B cell (primary cell): ENCODE results near the gene FFAR3. TPM values are rescaled to one million over a fixed set of nuclear protein-coding genes. Genes with fewer than 3 reads are reported as not detected.

Experiments used
- ATAC-seq: fragments of 200-7000 bp; cut with Tn5 transposase; one replicate; pipeline ENCODE4 v1.10.0; 2021; ENCODE audit warnings: low read depth, mild to moderate bottlenecking, moderate number of reproducible peaks, moderate library complexity
- CTCF ChIA-PET: fragments of 350-600 bp; sonication (Branson Sonifier 250); formaldehyde crosslinking; loops from one replicate; lab custom pipeline; 2021; ENCODE audit warnings: antibody characterized with exemption, inconsistent platforms; lab: Charles Lee
- POLR2A ChIA-PET: fragments of 350-600 bp; sonication (Branson Sonifier 250); formaldehyde crosslinking; loops from one replicate; lab custom pipeline; 2021; ENCODE audit warnings: antibody characterized with exemption; lab: Charles Lee
- DNase-seq: peaks from one replicate; pipeline ENCODE4 v3.0.0; 2013
- H2AFZ ChIP-seq: 2 replicates; pipeline ENCODE4 v1.6.1; 2012; ENCODE audit warnings: mild to moderate bottlenecking, low read depth, low read length; ENCODE audit not compliant: insufficient read depth, poor library complexity, severe bottlenecking
- H3K27ac ChIP-seq, 2 donors: 1 replicate in 1 of 2; 2 replicates in 1 of 2; pipeline ENCODE4 v1.5.1; 2012 to 2013; ENCODE audit warnings: low read length in 2 of 2, mild to moderate bottlenecking in 2 of 2, moderate library complexity in 1 of 2
- H3K27me3 ChIP-seq, 4 experiments: fragments of 200-600 bp in 1 of 4; sonication (generic) in 1 of 4; replicated peaks in 1 of 4; 1 replicate in 2 of 4; 2 replicates in 2 of 4; pipeline versions ENCODE4 v1.6.1 to v1.7.0; 2013 to 2016; ENCODE audit warnings: low read length in 3 of 4, mild to moderate bottlenecking in 2 of 4, mixed read lengths in 1 of 4, moderate library complexity in 1 of 4; ENCODE audit not compliant: insufficient read depth in 4 of 4, control insufficient read depth in 3 of 4; ENCODE audit errors: control extremely low read depth in 1 of 4
- H3K36me3 ChIP-seq, 2 experiments: replicated peaks in 1 of 2; 1 replicate in 1 of 2; 2 replicates in 1 of 2; pipeline versions ENCODE4 v1.6.1 to v1.7.1; 2013; ENCODE audit warnings: low read length in 1 of 2; ENCODE audit not compliant: insufficient read depth in 2 of 2, control insufficient read depth in 1 of 2; ENCODE audit errors: control extremely low read depth in 1 of 2, extremely low read depth in 1 of 2
- H3K4me1 ChIP-seq, 2 donors: fragments of 200-600 bp in 1 of 2; sonication (generic) in 1 of 2; 1 replicate in 1 of 2; 2 replicates in 1 of 2; pipeline versions ENCODE4 v1.5.1 to v1.6.1; 2013 to 2017; ENCODE audit warnings: low read length in 2 of 2; ENCODE audit not compliant: control insufficient read depth in 2 of 2, insufficient read depth in 2 of 2
- H3K4me2 ChIP-seq: replicated peaks from 2 replicates; pipeline ENCODE3; 2012; ENCODE audit warnings: mild to moderate bottlenecking, low read depth, low read length; ENCODE audit not compliant: poor library complexity, severe bottlenecking
- H3K4me3 ChIP-seq, 5 experiments: fragments of 200-600 bp in 1 of 5; sonication (generic) in 1 of 5; 1 replicate in 3 of 5; 2 replicates in 2 of 5; pipeline versions ENCODE4 v1.5.1 to v1.7.0; 2011 to 2016; ENCODE audit warnings: low read length in 4 of 5, mild to moderate bottlenecking in 4 of 5, low read depth in 2 of 5, control low read depth in 1 of 5, moderate library complexity in 1 of 5; ENCODE audit not compliant: insufficient read depth in 1 of 5; ENCODE audit errors: control extremely low read depth in 1 of 5, extremely low read depth in 1 of 5
- H3K79me2 ChIP-seq: fragments of 200-600 bp; sonication (generic); one replicate; pipeline ENCODE4 v1.6.0; 2016; ENCODE audit warnings: low read length; ENCODE audit not compliant: control insufficient read depth, insufficient read depth
- H3K9ac ChIP-seq: fragments of 200-600 bp; sonication (generic); 2 replicates; pipeline ENCODE4 v1.6.1; 2017; ENCODE audit warnings: mild to moderate bottlenecking, low read length, moderate library complexity
- H3K9me3 ChIP-seq, 3 donors: one replicate each; pipeline versions ENCODE4 v1.6.1 to v1.7.1; 2013; ENCODE audit warnings: low read length in 2 of 3; ENCODE audit not compliant: control insufficient read depth in 2 of 3, insufficient read depth in 1 of 3; ENCODE audit errors: control extremely low read depth in 1 of 3
- H4K20me1 ChIP-seq: 2 replicates; pipeline ENCODE4 v1.6.0; 2012; ENCODE audit warnings: mild to moderate bottlenecking, low read length; ENCODE audit not compliant: insufficient read depth, control insufficient read depth, poor library complexity, severe bottlenecking
- H3K27ac Mint-ChIP-seq: one replicate; pipeline ENCODE4 v1.8.0; 2021; ENCODE audit warnings: mixed read lengths
- H3K27me3 Mint-ChIP-seq: one replicate; pipeline ENCODE4 v1.8.0; 2021; ENCODE audit warnings: mixed read lengths
- H3K4me1 Mint-ChIP-seq: one replicate; pipeline ENCODE4 v1.8.0; 2021; ENCODE audit warnings: mixed read lengths
- H3K4me3 Mint-ChIP-seq: one replicate; pipeline ENCODE4 v1.8.0; 2021; ENCODE audit warnings: mixed read lengths
- H3K9me3 Mint-ChIP-seq: one replicate; pipeline ENCODE4 v1.8.0; 2022; ENCODE audit warnings: mixed read lengths; ENCODE audit not compliant: insufficient read depth
- CTCF ChIP-seq: fragments of 200-600 bp; IDR thresholded peaks from one replicate; pipeline ENCODE4 v1.8.0; 2022; ENCODE audit warnings: antibody characterized with exemption, mild to moderate bottlenecking
- EZH2 ChIP-seq: IDR thresholded peaks from 2 replicates; pipeline ENCODE4 v1.6.1; 2012; ENCODE audit warnings: borderline replicate concordance, low read depth, mild to moderate bottlenecking, moderate library complexity, low read length; ENCODE audit not compliant: insufficient read depth, poor library complexity, severe bottlenecking
- WGBS: methylation state at CpG from one replicate; pipeline ENCODE4 v1.1.5; 2013; ENCODE audit warnings: missing lambda C conversion rate; ENCODE audit not compliant: insufficient coverage; 5-methylcytosine and 5-hydroxymethylcytosine counted together
- intact Hi-C: fragments of 100-400 bp; cut with micrococcal nuclease; formaldehyde crosslinking; loops from one replicate; pipeline ENCODE4 v1.10.0; 2022
- polyA plus RNA-seq: library from polyadenylated mRNA; depleted of rRNA; stranded (reverse); fragments of >200 nt; gene quantifications from 2 replicates; pipeline ENCODE4 v1.2.3, GENCODE V29; 2012
- total RNA-seq, 2 donors: library from RNA; stranded (reverse); fragments of 120-200 nt in 1 of 2; gene quantifications; 1 replicate in 1 of 2; 2 replicates in 1 of 2; pipeline versions ENCODE4 v1.2.3 to v1.2.4, GENCODE V29; 2013 to 2022

The FFAR3 gene
- total and polyA plus RNA-seq, 2 donors (not counting 1 experiment from before 2014, with no cell fraction given) = 0.63 TPM; not detected in 1

- ChIA-PET POLR2A (no interaction called here), CTCF (interaction anchor here (1.6 kb wide), 1 partner anchor 86 kb away, joined by 3 read pairs; no protein-coding TSS in a partner anchor)
- H3K4me1 ChIP-seq = no peaks in the 10 kb centered on the region
- Mint-ChIP-seq H3K4me1 (no peaks in the 10 kb centered on the region), H3K27ac (no peak overlapping the region), H3K4me3 (no peak overlapping the region), H3K9me3 (peaks cover 2% of the 10 kb centered on the region), H3K27me3 (peaks cover 15% of the 10 kb centered on the region)
- no peak overlapping the region for H3K27ac ChIP-seq
- peaks cover 0 to 2% (median 0%) of the 10 kb centered on the region in 4 experiments for H3K27me3 ChIP-seq
- WGBS = 100% methylated on average over 2 of the region's 2 CpGs
- ATAC-seq (no peak), DNase-seq (no peak)
- H2AFZ ChIP-seq = no peak overlapping the region
- no peaks in the 10 kb centered on the region for H4K20me1 ChIP-seq
- no peaks in the 10 kb centered on the region for H3K36me3 ChIP-seq
- H3K9ac ChIP-seq = no peak overlapping the region
- TF ChIP-seq EZH2 = no peak
- no peak for TF ChIP-seq CTCF
- peaks cover 6 to 20% (median 12%) of the 10 kb centered on the region in 3 donors for H3K9me3 ChIP-seq
- intact Hi-C loops = no loop called here
- no peak overlapping the region for H3K4me2 ChIP-seq
- H3K4me3 ChIP-seq = no peak overlapping the region
- H3K79me2 ChIP-seq = no peaks in the 10 kb centered on the region
These were observed 25.3 kb downstream of the FFAR3 start for GRCh38 chr19:35383536-35383935.

- no peak for ATAC-seq
These were observed 30.2 kb downstream of the FFAR3 start for GRCh38 chr19:35388277-35389054.

More at GRCh38 chr19:35388277-35389054, 30.2 kb downstream of the FFAR3 start:
- ChIA-PET POLR2A (no interaction called here), CTCF (no interaction called here)
- H3K79me2 ChIP-seq = no peaks in the 10 kb centered on the region
- no peaks in the 10 kb centered on the region for H4K20me1 ChIP-seq
- no peak overlapping the region for H3K27ac ChIP-seq
- H3K4me3 ChIP-seq = no peak overlapping the region
- peaks cover 5 to 20% (median 12%) of the 10 kb centered on the region in 3 donors for H3K9me3 ChIP-seq
- Mint-ChIP-seq H3K9me3 (peaks cover 2% of the 10 kb centered on the region), H3K4me1 (no peaks in the 10 kb centered on the region), H3K27ac (no peak overlapping the region), H3K4me3 (no peak overlapping the region), H3K27me3 (peaks cover 2% of the 10 kb centered on the region)
- no peak overlapping the region for H3K4me2 ChIP-seq
- 98% methylated on average over 4 of the region's 6 CpGs for WGBS
- H3K4me1 ChIP-seq = no peaks in the 10 kb centered on the region
- no peaks in the 10 kb centered on the region for H3K36me3 ChIP-seq
- DNase-seq = no peak
- no peak overlapping the region for H2AFZ ChIP-seq
- H3K27me3 ChIP-seq = no peaks in the 10 kb centered on the region
- no peak overlapping the region for H3K9ac ChIP-seq
- intact Hi-C loops = no loop called here
- TF ChIP-seq CTCF (no peak), EZH2 (no peak)
